HEK293 (cell line): ENCODE measurements around the gene EPB41L5.

Experiments used
- CTCF ChIA-PET: fragments of 350-600 bp; formaldehyde crosslinking; extraction: SDS; loops from one replicate; lab custom pipeline; 2021; ENCODE audit warnings: antibody characterized with exemption; lab: Yijun Ruan, JAX
- POLR2A ChIA-PET: fragments of 300-600 bp; formaldehyde crosslinking; extraction: SDS; loops from one replicate; lab custom pipeline; 2020; ENCODE audit warnings: antibody characterized with exemption, inconsistent platforms; lab: Yijun Ruan, JAX
- H3K27ac ChIP-seq: fragments of 200-500 bp; sonication (Bioruptor generic); 2 replicates; pipeline ENCODE4 v1.5.1; 2014; ENCODE audit warnings: low read depth, low read length, control low read depth, inconsistent platforms; ENCODE audit errors: extremely low read depth
- H3K36me3 ChIP-seq, 2 experiments: fragments of 200-500 bp in 1 of 2; sonication (Bioruptor generic) in 1 of 2; 1 replicate in 1 of 2; 2 replicates in 1 of 2; pipeline ENCODE4 v1.5.1; 2014 to 2017; ENCODE audit warnings: inconsistent platforms in 2 of 2, low read length in 2 of 2; ENCODE audit not compliant: control insufficient read depth in 2 of 2, insufficient read depth in 1 of 2
- H3K4me1 ChIP-seq: fragments of 200-500 bp; sonication (Bioruptor generic); 2 replicates; pipeline ENCODE4 v1.5.1; 2014; ENCODE audit warnings: mild to moderate bottlenecking, low read length, inconsistent platforms; ENCODE audit not compliant: control insufficient read depth, insufficient read depth
- H3K4me3 ChIP-seq: 2 replicates; pipeline ENCODE4 v1.5.1; 2011; ENCODE audit warnings: low read depth, mild to moderate bottlenecking, control low read depth, low read length, moderate library complexity
- H3K9me3 ChIP-seq: fragments of 200-500 bp; sonication (Bioruptor generic); 2 replicates; pipeline ENCODE4 v1.5.1; 2014; ENCODE audit warnings: low read depth, low read length, inconsistent platforms; ENCODE audit not compliant: control insufficient read depth, insufficient read depth
- EGR2 ChIP-seq: fragments of 450-650 bp; formaldehyde crosslinking; IDR thresholded peaks from 2 replicates; pipeline ENCODE4 v1.5.1; 2016; ENCODE audit warnings: low read depth, missing biosample characterization, missing genetic modification characterization
- TCF7L2 ChIP-seq: IDR thresholded peaks from 2 replicates; pipeline ENCODE4 v1.6.1; 2011; ENCODE audit warnings: low read depth, mild to moderate bottlenecking, inconsistent platforms, low read length, moderate library complexity, borderline replicate concordance
- TRIM28 ChIP-seq: IDR thresholded peaks from 2 replicates; pipeline ENCODE4 v1.6.1; 2011; ENCODE audit warnings: low read length, control low read depth, borderline replicate concordance
- WT1 ChIP-seq: fragments of 450-650 bp; formaldehyde crosslinking; IDR thresholded peaks from 2 replicates; pipeline ENCODE4 v1.5.1; 2016; ENCODE audit warnings: missing biosample characterization, missing genetic modification characterization
- ZBTB10 ChIP-seq: fragments of 450-650 bp; formaldehyde crosslinking; IDR thresholded peaks from 2 replicates; pipeline ENCODE4 v1.5.1; 2016; ENCODE audit warnings: missing biosample characterization, missing genetic modification characterization
- ZBTB11 ChIP-seq: fragments of 450-650 bp; formaldehyde crosslinking; conservative IDR thresholded peaks from 2 replicates; pipeline ENCODE4 v1.5.1; 2016; ENCODE audit warnings: low read depth, missing biosample characterization, missing genetic modification characterization
- ZBTB6 ChIP-seq: fragments of 450-650 bp; formaldehyde crosslinking; IDR thresholded peaks from 2 replicates; pipeline ENCODE4 v1.5.1; 2017; ENCODE audit warnings: missing biosample characterization, missing genetic modification characterization
- ZNF140 ChIP-seq: fragments of 450-650 bp; formaldehyde crosslinking; IDR thresholded peaks from 2 replicates; pipeline ENCODE4 v1.5.1; 2016; ENCODE audit warnings: missing biosample characterization, missing genetic modification characterization
- ZNF24 ChIP-seq: fragments of 450-650 bp; formaldehyde crosslinking; IDR thresholded peaks from 2 replicates; pipeline ENCODE4 v1.5.1; 2016; ENCODE audit warnings: missing biosample characterization, missing genetic modification characterization
- ZNF248 ChIP-seq: fragments of 450-650 bp; formaldehyde crosslinking; IDR thresholded peaks from 2 replicates; pipeline ENCODE4 v1.5.1; 2017; ENCODE audit warnings: missing biosample characterization, missing genetic modification characterization
- ZNF423 ChIP-seq: fragments of 450-650 bp; formaldehyde crosslinking; IDR thresholded peaks from 2 replicates; pipeline ENCODE4 v1.5.1; 2016; ENCODE audit warnings: missing biosample characterization, missing genetic modification characterization
- ZNF473 ChIP-seq: fragments of 450-650 bp; formaldehyde crosslinking; IDR thresholded peaks from 2 replicates; pipeline ENCODE4 v1.5.1; 2017; ENCODE audit warnings: missing biosample characterization, missing genetic modification characterization
- ZNF585B ChIP-seq: fragments of 450-650 bp; formaldehyde crosslinking; IDR thresholded peaks from 2 replicates; pipeline ENCODE4 v1.5.1; 2016; ENCODE audit warnings: missing biosample characterization, missing genetic modification characterization
- ZNF768 ChIP-seq: fragments of 450-650 bp; formaldehyde crosslinking; IDR thresholded peaks from 2 replicates; pipeline ENCODE4 v1.5.1; 2018; ENCODE audit warnings: missing biosample characterization, mild to moderate bottlenecking, missing genetic modification characterization
- ZSCAN16 ChIP-seq: fragments of 450-650 bp; formaldehyde crosslinking; IDR thresholded peaks from 2 replicates; pipeline ENCODE4 v1.5.1; 2016; ENCODE audit warnings: missing biosample characterization, missing genetic modification characterization

Gene EPB41L5

GRCh38 chr2:120225549-120226065, 212.7 kb downstream of the EPB41L5 start:
- Histone ChIP-seq H3K9me3 (no peaks in the 10 kb centered on the region), H3K4me1 (no peaks in the 10 kb centered on the region), H3K27ac (no peak overlapping the region), H3K4me3 (no peak overlapping the region), H3K36me3 (peaks cover 0 to 15% of the 10 kb centered on the region in 2 experiments; a peak in 1 of 3 replicates)
- ChIA-PET POLR2A (interaction anchor here (0.6 to 1.4 kb wide), 2 partner anchors 27 to 182 kb away, joined by 3 to 4 read pairs; partner anchors contain the start of gene RALB), CTCF (interaction anchor here (0.9 kb wide), 1 partner anchor 88 kb away, joined by 3 read pairs; no protein-coding TSS in a partner anchor)
- TF ChIP-seq WT1 (tag by site-specific recombination) (no peak), ZNF140 (tag by site-specific recombination) (no peak), ZNF423 (tag by site-specific recombination) (no peak)

- ChIA-PET CTCF (interaction anchor here (0.6 kb wide), 1 partner anchor 869 kb away, joined by 3 read pairs; no protein-coding TSS in a partner anchor), POLR2A (no interaction called here)
- H3K4me1 ChIP-seq, result no peaks in the 10 kb centered on the region
- H3K4me3 ChIP-seq, result no peak overlapping the region
- no peaks in the 10 kb centered on the region for H3K9me3 ChIP-seq
- H3K27ac ChIP-seq, result no peak overlapping the region
- no peak for TF ChIP-seq ZNF473 (tag by site-specific recombination)
- TF ChIP-seq EGR2 (tag by site-specific recombination), result no peak
- TF ChIP-seq ZSCAN16 (tag by site-specific recombination), result no peak
- TF ChIP-seq ZNF248 (tag by site-specific recombination), result no peak
- no peak for TF ChIP-seq ZNF24 (tag by site-specific recombination)
- no peak for TF ChIP-seq ZNF585B (tag by site-specific recombination)
- no peak for TF ChIP-seq TRIM28
- no peak for TF ChIP-seq TCF7L2
- TF ChIP-seq ZBTB10 (tag by site-specific recombination), result no peak
- no peak for TF ChIP-seq ZNF768 (tag by site-specific recombination)
- TF ChIP-seq ZBTB11 (tag by site-specific recombination), result no peak
- no peak for TF ChIP-seq ZBTB6 (tag by site-specific recombination)
- peaks cover 0 to 11% of the 10 kb centered on the region in 2 experiments; a peak in 1 of 3 replicates for H3K36me3 ChIP-seq
Observed at GRCh38 chr2:120226316-120226715, 213.4 kb downstream of the EPB41L5 start.
